Measurements from ENCODE around the gene GPN2. TPM values are rescaled to one million over a fixed set of nuclear protein-coding genes. Genes with fewer than 3 reads are reported as not detected.
A peak's percentile ranks its signal among the peaks of the same experiment; 100 is the strongest.
"Not testable (repeated sequence)": the region's sequence is repeated elsewhere in the genome, so short reads cannot be mapped to it uniquely, and the experiment has no call there.

Gene GPN2
- total and polyA plus RNA-seq, 12 donors, result 12.4 to 31.3 (median 20.4) TPM

DNA sequence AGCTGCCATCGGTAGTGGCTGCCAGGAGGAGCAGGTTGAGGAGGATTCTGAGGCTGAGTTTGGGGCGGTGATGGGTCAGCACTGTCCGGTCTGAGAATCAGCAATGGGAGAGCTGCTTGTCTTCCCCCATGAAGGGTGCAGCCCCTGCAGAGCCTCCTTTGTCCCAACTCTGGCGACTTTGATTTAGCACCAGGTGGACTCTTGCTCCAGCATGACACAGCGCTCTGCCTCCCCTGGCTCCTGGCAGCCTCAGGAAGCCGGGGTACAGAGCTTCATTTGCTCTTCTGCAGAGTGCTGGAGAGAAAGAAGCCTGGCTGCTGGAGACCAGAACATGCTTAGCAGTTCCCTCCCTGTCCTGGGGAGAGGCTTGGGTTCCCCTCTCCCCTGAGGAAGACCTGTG, 50.3 kb downstream of the GPN2 start:
- DNase-seq (no peak), ATAC-seq (no peak)
- TF ChIP-seq, protein P1, sequence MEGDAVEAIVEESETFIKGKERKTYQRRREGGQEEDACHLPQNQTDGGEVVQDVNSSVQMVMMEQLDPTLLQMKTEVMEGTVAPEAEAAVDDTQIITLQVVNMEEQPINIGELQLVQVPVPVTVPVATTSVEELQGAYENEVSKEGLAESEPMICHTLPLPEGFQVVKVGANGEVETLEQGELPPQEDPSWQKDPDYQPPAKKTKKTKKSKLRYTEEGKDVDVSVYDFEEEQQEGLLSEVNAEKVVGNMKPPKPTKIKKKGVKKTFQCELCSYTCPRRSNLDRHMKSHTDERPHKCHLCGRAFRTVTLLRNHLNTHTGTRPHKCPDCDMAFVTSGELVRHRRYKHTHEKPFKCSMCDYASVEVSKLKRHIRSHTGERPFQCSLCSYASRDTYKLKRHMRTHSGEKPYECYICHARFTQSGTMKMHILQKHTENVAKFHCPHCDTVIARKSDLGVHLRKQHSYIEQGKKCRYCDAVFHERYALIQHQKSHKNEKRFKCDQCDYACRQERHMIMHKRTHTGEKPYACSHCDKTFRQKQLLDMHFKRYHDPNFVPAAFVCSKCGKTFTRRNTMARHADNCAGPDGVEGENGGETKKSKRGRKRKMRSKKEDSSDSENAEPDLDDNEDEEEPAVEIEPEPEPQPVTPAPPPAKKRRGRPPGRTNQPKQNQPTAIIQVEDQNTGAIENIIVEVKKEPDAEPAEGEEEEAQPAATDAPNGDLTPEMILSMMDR (IDR thresholded peaks at IDR 0.05), result no peak
- no peaks in the 10 kb centered on the region for H3K9me3 ChIP-seq
- peaks cover 0 to 13% (median 0%) of the 10 kb centered on the region in 9 donors for H3K4me1 ChIP-seq
- intact Hi-C loops (cut with DNase I), result no loop called here
- 83 to 94% methylated on average over 6 of the region's 6 CpGs for WGBS, 2 donors
- peak overlapping the region in 1 of 10 donors; percentile 39 for H3K27ac ChIP-seq
- no peak overlapping the region for H3K4me3 ChIP-seq
- no peaks in the 10 kb centered on the region for H3K27me3 ChIP-seq
- H3K36me3 ChIP-seq, result peaks cover 0 to 98% (median 3%) of the 10 kb centered on the region in 9 donors

DNA sequence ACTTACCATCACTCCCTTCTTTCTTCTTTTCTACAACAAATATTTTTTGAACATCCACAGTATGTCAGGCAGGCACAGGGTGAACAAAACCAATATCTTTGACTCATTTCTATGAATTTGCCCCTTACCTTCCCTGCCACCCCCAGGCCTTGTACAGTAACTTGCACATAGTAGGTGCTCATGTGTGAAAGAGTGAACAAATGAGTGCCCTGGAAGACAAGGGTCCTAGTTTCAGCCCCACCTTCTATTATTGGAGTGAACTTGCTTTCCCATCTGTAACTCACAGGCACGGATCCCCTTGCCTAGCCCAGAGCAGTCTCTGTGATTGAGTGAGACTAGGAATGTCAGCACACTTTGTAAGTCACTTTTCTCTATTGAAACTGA, 50.8 kb downstream of the GPN2 start:
- no peak for DNase-seq
- ATAC-seq, result no peak

DNA sequence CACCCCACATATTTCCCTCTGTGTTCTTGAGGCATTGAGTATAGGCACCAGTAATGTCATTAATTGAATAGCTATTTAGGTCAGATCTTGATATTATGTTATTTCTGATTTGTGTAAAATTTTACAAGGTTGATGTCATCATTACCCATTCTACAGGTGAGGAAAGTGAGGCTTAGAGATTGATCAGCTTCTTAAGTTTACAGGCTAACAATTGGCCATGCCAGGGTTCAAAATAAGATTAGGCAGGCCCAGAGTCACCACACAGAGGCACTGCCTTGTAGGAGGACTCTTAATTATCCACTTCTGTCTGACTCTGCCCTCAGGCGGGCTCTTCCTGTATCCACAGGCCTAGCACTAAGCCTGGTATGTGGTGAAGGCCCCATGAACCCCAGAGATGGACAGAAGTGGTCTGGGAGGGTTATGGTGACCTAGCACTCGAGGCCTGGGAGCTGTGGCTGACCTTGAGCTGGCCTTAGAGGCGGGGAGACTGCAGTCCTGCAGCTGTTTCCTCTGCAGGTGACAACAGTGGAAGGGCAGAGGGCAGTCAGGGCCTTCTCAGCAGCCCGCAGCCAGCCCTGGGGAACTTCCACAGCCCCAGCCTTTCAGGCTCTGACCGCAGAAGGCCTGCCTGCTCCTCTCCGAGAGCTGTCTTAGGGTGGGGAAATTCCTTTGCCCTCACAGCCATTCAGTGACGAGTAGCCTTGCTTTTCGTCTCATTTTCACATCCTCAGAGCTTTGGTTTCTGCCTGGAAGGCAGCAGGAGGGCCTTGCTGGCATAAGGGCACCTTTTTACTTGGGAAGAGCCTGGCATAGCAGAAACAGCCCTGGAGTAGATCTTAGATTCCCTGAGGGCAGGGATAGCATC, 51.4 kb downstream of the GPN2 start:
- H3K4me1 ChIP-seq, result peaks cover 0 to 21% (median 0%) of the 10 kb centered on the region in 9 donors
- 58 to 59% methylated on average over 8 of the region's 8 CpGs for WGBS, 2 donors
- peaks cover 0 to 98% (median 12%) of the 10 kb centered on the region in 9 donors for H3K36me3 ChIP-seq
- TF ChIP-seq, protein P1 (IDR thresholded peaks at IDR 0.05), result no peak
- no peak for DNase-seq
- intact Hi-C loops (cut with DNase I), result no loop called here
- peak in 4 of 8 donors; percentile 21 to 53 (median 26) for ATAC-seq
- H3K9me3 ChIP-seq, result no peaks in the 10 kb centered on the region
- no peak overlapping the region for H3K4me3 ChIP-seq
- H3K27me3 ChIP-seq, result no peaks in the 10 kb centered on the region
- peak overlapping the region in 1 of 10 donors; percentile 39 for H3K27ac ChIP-seq

More for the DNA sequence above, 50.8 kb downstream of the GPN2 start:
- WGBS, 2 donors, result 92 to 100% methylated on average over 1 of the region's 1 CpG
- intact Hi-C loops (cut with DNase I), result no loop called here
- Histone ChIP-seq H3K27me3 (no peaks in the 10 kb centered on the region), H3K4me1 (peaks cover 0 to 15% (median 0%) of the 10 kb centered on the region in 9 donors), H3K4me3 (no peak overlapping the region), H3K9me3 (no peaks in the 10 kb centered on the region), H3K27ac (peak overlapping the region in 1 of 10 donors; percentile 39), H3K36me3 (peaks cover 0 to 98% (median 6%) of the 10 kb centered on the region in 9 donors)
- TF ChIP-seq, protein P1 (IDR thresholded peaks at IDR 0.05), result no peak

DNA sequence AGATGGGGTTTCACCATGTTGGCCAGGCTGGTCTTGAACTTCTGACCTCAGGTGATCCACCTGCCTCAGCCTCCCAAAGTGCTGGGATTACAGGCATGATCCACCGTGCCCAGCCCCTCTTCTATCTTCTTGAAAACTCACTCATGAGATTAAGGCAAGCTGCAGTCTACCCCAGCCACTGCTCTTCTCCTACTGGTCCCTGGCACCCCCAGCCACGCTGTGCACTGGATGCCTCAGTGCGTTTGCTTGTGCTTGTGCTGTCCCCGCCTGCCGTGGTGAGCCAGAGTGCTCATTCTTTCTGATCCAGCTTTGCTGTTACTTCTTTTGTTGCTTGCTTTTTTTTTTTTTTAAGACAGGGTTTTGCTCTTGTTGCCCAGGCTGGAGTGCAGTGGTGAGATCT, 52.4 kb downstream of the GPN2 start:
- DNase-seq; ATAC-seq; H3K4me3 ChIP-seq; H3K27me3 ChIP-seq; H3K27ac ChIP-seq; H3K9me3 ChIP-seq; intact Hi-C loops (cut with DNase I): not testable (repeated sequence)
- WGBS, 2 donors, result 95 to 96% methylated on average over 5 of the region's 5 CpGs
- Histone ChIP-seq H3K36me3 (peaks cover 0 to 98% (median 20%) of the 10 kb centered on the region in 9 donors), H3K4me1 (peaks cover 0 to 27% (median 0%) of the 10 kb centered on the region in 9 donors)

All from heart right ventricle (tissue), 16 donors.